ENCODE results near the gene TNIP1. TPM values are rescaled to one million over a fixed set of nuclear protein-coding genes. Genes with fewer than 3 reads are reported as not detected.

Gene TNIP1
- total RNA-seq, 5 donors from 2014 or later (not counting 1 experiment from before 2014, with no cell fraction given), result 118 to 211 (median 170) TPM

- ATAC-seq (replicated peaks in 1 of 4), result no peak
- no peaks in the 10 kb centered on the region for H3K36me3 Mint-ChIP-seq
- no peak overlapping the region for H3K27ac Mint-ChIP-seq
- Histone ChIP-seq H3K36me3 (ENCODE audit: control insufficient read depth in 2 of 2, extremely low read depth in 1 of 2, insufficient read depth in 1 of 2, low read length in 1 of 2) (no peaks in the 10 kb centered on the region), H3K27ac (ENCODE audit: low read length) (no peak overlapping the region), H3K4me1 (ENCODE audit: control insufficient read depth in 1 of 2, extremely low read depth in 1 of 2, insufficient read depth in 2 of 2, low read length in 2 of 2) (no peaks in the 10 kb centered on the region), H3K27me3 (replicated peaks in 1 of 2; ENCODE audit: control insufficient read depth in 2 of 2, extremely low read depth in 1 of 2, insufficient read depth in 2 of 2, low read length in 1 of 2) (peaks cover 0 to 3% of the 10 kb centered on the region in 2 experiments), H3K4me3 (ENCODE audit: control insufficient read depth in 1 of 2, extremely low read depth in 1 of 2, low read length in 1 of 2) (no peak overlapping the region), H3K9me3 (no peaks in the 10 kb centered on the region)
- no peak for DNase-seq
- no peaks in the 10 kb centered on the region for H3K4me1 Mint-ChIP-seq
- 67% methylated on average over 3 of the region's 7 CpGs for WGBS (ENCODE audit: insufficient coverage)
- ChIA-PET CTCF (no interaction called here), POLR2A (no interaction called here)
- H3K27me3 Mint-ChIP-seq, result peaks cover 0 to 5% of the 10 kb centered on the region in 2 donors
- H3K4me3 Mint-ChIP-seq, result no peak overlapping the region
- no peaks in the 10 kb centered on the region for H3K9me3 Mint-ChIP-seq
These were observed 74.8 kb downstream of the TNIP1 start for GRCh38 chr5:151005950-151006576.

- Mint-ChIP-seq H3K27ac (no peak overlapping the region), H3K27me3 (peaks cover 2 to 5% of the 10 kb centered on the region in 2 donors), H3K4me1 (no peaks in the 10 kb centered on the region), H3K4me3 (no peak overlapping the region), H3K9me3 (no peaks in the 10 kb centered on the region), H3K36me3 (no peaks in the 10 kb centered on the region)
- ChIA-PET POLR2A (interaction anchor here in 1 of 2 donors (0.6 kb wide), 1 partner anchor 548 kb away, joined by 3 read pairs; no protein-coding TSS in a partner anchor), CTCF (no interaction called here)
- Histone ChIP-seq H3K4me3 (ENCODE audit: control insufficient read depth in 1 of 2, extremely low read depth in 1 of 2, low read length in 1 of 2) (no peak overlapping the region), H3K27ac (ENCODE audit: low read length) (no peak overlapping the region), H3K4me1 (ENCODE audit: control insufficient read depth in 1 of 2, extremely low read depth in 1 of 2, insufficient read depth in 2 of 2, low read length in 2 of 2) (no peaks in the 10 kb centered on the region), H3K9me3 (no peaks in the 10 kb centered on the region), H3K36me3 (ENCODE audit: control insufficient read depth in 2 of 2, extremely low read depth in 1 of 2, insufficient read depth in 1 of 2, low read length in 1 of 2) (no peaks in the 10 kb centered on the region), H3K27me3 (replicated peaks in 1 of 2; ENCODE audit: control insufficient read depth in 2 of 2, extremely low read depth in 1 of 2, insufficient read depth in 2 of 2, low read length in 1 of 2) (peaks cover 0 to 3% of the 10 kb centered on the region in 2 experiments)
- 50% methylated on average over 1 of the region's 5 CpGs for WGBS (ENCODE audit: insufficient coverage)
- ATAC-seq (replicated peaks in 1 of 4), result no peak
- no peak for DNase-seq
These were observed 75.5 kb downstream of the TNIP1 start for GRCh38 chr5:151005187-151005949.

GRCh38 chr5:151004499-151004898 lies 76.3 kb downstream of the TNIP1 start:
- H3K27me3 ChIP-seq (replicated peaks in 1 of 2; ENCODE audit: control insufficient read depth in 2 of 2, extremely low read depth in 1 of 2, insufficient read depth in 2 of 2, low read length in 1 of 2), result peaks cover 0 to 3% of the 10 kb centered on the region in 2 experiments
- CTCF ChIA-PET, result no interaction called here
- ATAC-seq (replicated peaks in 1 of 4) (no peak), DNase-seq (no peak)
- no peaks in the 10 kb centered on the region for H3K4me1 ChIP-seq (ENCODE audit: control insufficient read depth in 1 of 2, extremely low read depth in 1 of 2, insufficient read depth in 2 of 2, low read length in 2 of 2)
- no CpG with 5 or more reads among the region's 2 CpGs for WGBS (ENCODE audit: insufficient coverage)
- Mint-ChIP-seq H3K27ac (no peak overlapping the region), H3K4me1 (no peaks in the 10 kb centered on the region), H3K27me3 (peaks cover 3 to 5% of the 10 kb centered on the region in 2 donors), H3K36me3 (no peaks in the 10 kb centered on the region), H3K9me3 (no peaks in the 10 kb centered on the region), H3K4me3 (no peak overlapping the region)
- H3K27ac ChIP-seq (ENCODE audit: low read length), result no peak overlapping the region
- no peaks in the 10 kb centered on the region for H3K36me3 ChIP-seq (ENCODE audit: control insufficient read depth in 2 of 2, extremely low read depth in 1 of 2, insufficient read depth in 1 of 2, low read length in 1 of 2)
- POLR2A ChIA-PET, result interaction anchor here in 1 of 2 donors (0.6 kb wide), 1 partner anchor 1402 kb away, joined by 4 read pairs; no protein-coding TSS in a partner anchor
- no peak overlapping the region for H3K4me3 ChIP-seq (ENCODE audit: control insufficient read depth in 1 of 2, extremely low read depth in 1 of 2, low read length in 1 of 2)
- no peaks in the 10 kb centered on the region for H3K9me3 ChIP-seq

GRCh38 chr5:151003503-151003860 lies 77.4 kb downstream of the TNIP1 start:
- Histone ChIP-seq H3K27ac (ENCODE audit: low read length) (no peak overlapping the region), H3K4me3 (ENCODE audit: control insufficient read depth in 1 of 2, extremely low read depth in 1 of 2, low read length in 1 of 2) (no peak overlapping the region), H3K36me3 (ENCODE audit: control insufficient read depth in 2 of 2, extremely low read depth in 1 of 2, insufficient read depth in 1 of 2, low read length in 1 of 2) (no peaks in the 10 kb centered on the region), H3K4me1 (ENCODE audit: control insufficient read depth in 1 of 2, extremely low read depth in 1 of 2, insufficient read depth in 2 of 2, low read length in 2 of 2) (no peaks in the 10 kb centered on the region), H3K27me3 (replicated peaks in 1 of 2; ENCODE audit: control insufficient read depth in 2 of 2, extremely low read depth in 1 of 2, insufficient read depth in 2 of 2, low read length in 1 of 2) (peaks cover 0 to 3% of the 10 kb centered on the region in 2 experiments), H3K9me3 (no peaks in the 10 kb centered on the region)
- DNase-seq (no peak), ATAC-seq (replicated peaks in 1 of 4) (no peak)
- Mint-ChIP-seq H3K27me3 (peaks cover 0 to 3% of the 10 kb centered on the region in 2 donors), H3K27ac (no peak overlapping the region), H3K9me3 (no peaks in the 10 kb centered on the region), H3K4me1 (no peaks in the 10 kb centered on the region), H3K36me3 (no peaks in the 10 kb centered on the region), H3K4me3 (no peak overlapping the region)
- CTCF ChIA-PET, result no interaction called here
- 77% methylated on average over 3 of the region's 3 CpGs for WGBS (ENCODE audit: insufficient coverage)
- POLR2A ChIA-PET, result no interaction called here

GRCh38 chr5:151002681-151003502 lies 77.9 kb downstream of the TNIP1 start:
- Histone ChIP-seq H3K4me3 (ENCODE audit: control insufficient read depth in 1 of 2, extremely low read depth in 1 of 2, low read length in 1 of 2) (no peak overlapping the region), H3K36me3 (ENCODE audit: control insufficient read depth in 2 of 2, extremely low read depth in 1 of 2, insufficient read depth in 1 of 2, low read length in 1 of 2) (no peaks in the 10 kb centered on the region), H3K27me3 (replicated peaks in 1 of 2; ENCODE audit: control insufficient read depth in 2 of 2, extremely low read depth in 1 of 2, insufficient read depth in 2 of 2, low read length in 1 of 2) (peaks cover 0 to 3% of the 10 kb centered on the region in 2 experiments), H3K27ac (ENCODE audit: low read length) (no peak overlapping the region), H3K9me3 (no peaks in the 10 kb centered on the region), H3K4me1 (ENCODE audit: control insufficient read depth in 1 of 2, extremely low read depth in 1 of 2, insufficient read depth in 2 of 2, low read length in 2 of 2) (no peaks in the 10 kb centered on the region)
- CTCF ChIA-PET, result interaction anchor here in 1 of 2 donors (0.6 kb wide), 2 partner anchors 47 to 112 kb away, joined by 5 read pairs; no protein-coding TSS in a partner anchor
- H3K4me1 Mint-ChIP-seq, result no peaks in the 10 kb centered on the region
- no peak for ATAC-seq (replicated peaks in 1 of 4)
- 90% methylated on average over 5 of the region's 9 CpGs for WGBS (ENCODE audit: insufficient coverage)
- no peak overlapping the region for H3K4me3 Mint-ChIP-seq
- peaks cover 0 to 3% of the 10 kb centered on the region in 2 donors for H3K27me3 Mint-ChIP-seq
- no peaks in the 10 kb centered on the region for H3K36me3 Mint-ChIP-seq
- H3K27ac Mint-ChIP-seq, result no peak overlapping the region
- DNase-seq, result no peak
- no peaks in the 10 kb centered on the region for H3K9me3 Mint-ChIP-seq
- POLR2A ChIA-PET, result no interaction called here

- Mint-ChIP-seq H3K4me3 (no peak overlapping the region), H3K36me3 (no peaks in the 10 kb centered on the region), H3K9me3 (no peaks in the 10 kb centered on the region), H3K4me1 (no peaks in the 10 kb centered on the region), H3K27ac (no peak overlapping the region), H3K27me3 (peaks cover 0 to 3% of the 10 kb centered on the region in 2 donors)
- no peak overlapping the region for H3K4me3 ChIP-seq (ENCODE audit: control insufficient read depth in 1 of 2, extremely low read depth in 1 of 2, low read length in 1 of 2)
- ATAC-seq (replicated peaks in 1 of 4), result no peak
- CTCF ChIA-PET, result interaction anchor here in 1 of 2 donors (0.6 kb wide), 2 partner anchors 46 to 113 kb away, joined by 5 read pairs; no protein-coding TSS in a partner anchor
- no CpG with 5 or more reads among the region's 2 CpGs for WGBS (ENCODE audit: insufficient coverage)
- H3K27me3 ChIP-seq (replicated peaks in 1 of 2; ENCODE audit: control insufficient read depth in 2 of 2, extremely low read depth in 1 of 2, insufficient read depth in 2 of 2, low read length in 1 of 2), result no peaks in the 10 kb centered on the region
- H3K4me1 ChIP-seq (ENCODE audit: control insufficient read depth in 1 of 2, extremely low read depth in 1 of 2, insufficient read depth in 2 of 2, low read length in 2 of 2), result no peaks in the 10 kb centered on the region
- H3K36me3 ChIP-seq (ENCODE audit: control insufficient read depth in 2 of 2, extremely low read depth in 1 of 2, insufficient read depth in 1 of 2, low read length in 1 of 2), result no peaks in the 10 kb centered on the region
- no peak overlapping the region for H3K27ac ChIP-seq (ENCODE audit: low read length)
- POLR2A ChIA-PET, result no interaction called here
- DNase-seq, result no peak
- H3K9me3 ChIP-seq, result no peaks in the 10 kb centered on the region
These were observed 78.6 kb downstream of the TNIP1 start for GRCh38 chr5:151002250-151002649.
